Sigmoid colon (tissue), 7 donors: ENCODE data around the gene PAK3. TPM values are rescaled to one million over a fixed set of nuclear protein-coding genes. Genes with fewer than 3 reads are reported as not detected.

Source experiments
- DNase-seq: peaks from one replicate; pipeline ENCODE4 v3.0.0-alpha.2; 2019
- H3K27ac ChIP-seq, 4 donors: fragments of 200-600 bp; sonication (generic); one replicate each; pipeline ENCODE4 v1.5.1; 2016 to 2019; ENCODE audit warnings: mild to moderate bottlenecking in 1 of 4
- H3K27me3 ChIP-seq, 3 donors: fragments of 200-600 bp; sonication (generic); one replicate each; pipeline ENCODE4 v1.5.1; 2019; ENCODE audit warnings: mild to moderate bottlenecking in 1 of 3
- H3K36me3 ChIP-seq, 4 donors: fragments of 200-600 bp; sonication (generic); one replicate each; pipeline ENCODE4 v1.5.1; 2016 to 2019
- H3K4me1 ChIP-seq, 4 donors: fragments of 200-600 bp; sonication (generic); one replicate each; pipeline ENCODE4 v1.5.1; 2017 to 2019
- H3K4me3 ChIP-seq, 4 donors: fragments of 200-600 bp; sonication (generic); one replicate each; pipeline ENCODE4 v1.5.1; 2017 to 2019; ENCODE audit warnings: mild to moderate bottlenecking in 2 of 4, moderate library complexity in 1 of 4
- H3K9me3 ChIP-seq, 4 donors: fragments of 200-600 bp in 3 of 4; sonication (generic) in 3 of 4; one replicate each; pipeline versions ENCODE4 v1.5.1 to v1.6.1; 2013 to 2019
- CTCF ChIP-seq, 4 experiments: fragments of 450-650 bp in 3 of 4; fragments of 200-600 bp in 1 of 4; IDR thresholded peaks; one replicate each; pipeline ENCODE4 v1.5.1; 2016 to 2019; ENCODE audit warnings: antibody characterized with exemption in 4 of 4, mild to moderate bottlenecking in 3 of 4, moderate library complexity in 2 of 4
- EP300 ChIP-seq, 4 donors: sonication (generic); formaldehyde crosslinking; IDR thresholded peaks; one replicate each; pipeline ENCODE4 v1.6.1; 2017; ENCODE audit warnings: antibody characterized with exemption in 4 of 4
- POLR2A ChIP-seq, 2 donors: fragments of 450-650 bp; IDR thresholded peaks; one replicate each; pipeline ENCODE4 v1.6.1; 2016; ENCODE audit warnings: antibody characterized with exemption in 2 of 2, mild to moderate bottlenecking in 2 of 2, moderate library complexity in 2 of 2
- POLR2AphosphoS5 ChIP-seq, 4 donors: sonication (generic); formaldehyde crosslinking; IDR thresholded peaks; one replicate each; pipeline ENCODE4 v1.6.1; 2017; ENCODE audit warnings: antibody characterized with exemption in 4 of 4
- WGBS, 2 donors: extraction: QIAGEN DNeasy Blood & Tissue Kit; methylation state at CpG; one replicate each; pipeline ENCODE4 v1.1.7; 2013; 5-methylcytosine and 5-hydroxymethylcytosine counted together
- intact Hi-C: fragments of 100-400 bp; cut with DNase I; formaldehyde crosslinking; loops from one replicate; pipeline ENCODE4 v1.15.1; 2023
- polyA plus RNA-seq, 3 donors: library from polyadenylated mRNA; stranded (reverse); fragments of 200-250 nt; gene quantifications; one replicate each; pipeline ENCODE4 v1.2.3, GENCODE V29; 2013
- total RNA-seq, 4 donors: library from RNA; depleted of rRNA; stranded (reverse); fragments of >200 nt; gene quantifications; one replicate each; pipeline ENCODE4 v1.1.0, GENCODE V29; 2016
- donor health status: healthy with polysubstance abuse.
- donor health status: Bipolar disorder and iron deficiency.
- donor health status: healthy.

Gene PAK3
- total and polyA plus RNA-seq, 7 donors, result under 0.01 to 1.5 (median 1.2) TPM; not detected in 1

GRCh38 chrX:111110098-111110775, 14.2 kb downstream of the PAK3 start:
- intact Hi-C loops, result no loop called here
- H3K36me3 ChIP-seq, result no peaks in the 10 kb centered on the region
- H3K27me3 ChIP-seq, result no peaks in the 10 kb centered on the region
- DNase-seq, result no peak
- 88 to 90% methylated on average over 6 of the region's 6 CpGs for WGBS, 2 donors
- H3K4me3 ChIP-seq, result no peak overlapping the region
- H3K4me1 ChIP-seq, result no peaks in the 10 kb centered on the region
- TF ChIP-seq CTCF (IDR thresholded peaks at IDR 0.05) (no peak), POLR2A (IDR thresholded peaks at IDR 0.05) (no peak), EP300 (IDR thresholded peaks at IDR 0.05) (no peak), POLR2AphosphoS5 (IDR thresholded peaks at IDR 0.05) (no peak)
- H3K27ac ChIP-seq, result no peak overlapping the region
- H3K9me3 ChIP-seq, result no peaks in the 10 kb centered on the region

GRCh38 chrX:111114806-111115205, 18.8 kb downstream of the PAK3 start:
- Histone ChIP-seq H3K36me3 (no peaks in the 10 kb centered on the region), H3K27ac (no peak overlapping the region), H3K4me3 (no peak overlapping the region), H3K27me3 (no peaks in the 10 kb centered on the region), H3K4me1 (no peaks in the 10 kb centered on the region), H3K9me3 (no peaks in the 10 kb centered on the region)
- intact Hi-C loops, result no loop called here
- DNase-seq, result no peak
- TF ChIP-seq EP300 (IDR thresholded peaks at IDR 0.05) (no peak), POLR2A (IDR thresholded peaks at IDR 0.05) (no peak), CTCF (IDR thresholded peaks at IDR 0.05) (no peak), POLR2AphosphoS5 (IDR thresholded peaks at IDR 0.05) (no peak)
- WGBS, 2 donors, result 92 to 95% methylated on average over 1 of the region's 1 CpG

DNA sequence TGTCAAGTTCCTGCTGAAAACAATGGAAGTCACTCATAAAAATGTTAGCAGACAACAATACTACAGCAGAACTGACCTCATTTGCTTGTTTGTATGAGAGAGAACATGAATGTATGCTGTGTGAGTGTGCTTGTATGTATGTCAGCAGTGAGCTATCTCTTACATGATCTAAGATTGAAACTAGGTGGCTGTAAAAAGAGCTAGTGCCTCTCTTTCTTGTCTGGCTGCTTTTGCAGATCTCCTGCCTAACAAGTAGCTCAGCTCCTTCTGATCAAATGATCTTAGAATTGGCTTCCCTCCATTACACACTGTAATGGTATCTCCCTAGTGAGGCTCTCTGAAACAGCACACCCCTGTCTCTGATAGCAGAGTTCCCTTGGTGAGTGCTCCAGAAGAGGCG, 20.7 kb downstream of the PAK3 start:
- no peak overlapping the region for H3K27ac ChIP-seq
- no peak overlapping the region for H3K4me3 ChIP-seq
- no peaks in the 10 kb centered on the region for H3K4me1 ChIP-seq
- intact Hi-C loops, result no loop called here
- H3K9me3 ChIP-seq, result no peaks in the 10 kb centered on the region
- no peak for DNase-seq
- no peak for TF ChIP-seq EP300 (IDR thresholded peaks at IDR 0.05)
- H3K36me3 ChIP-seq, result no peaks in the 10 kb centered on the region
- WGBS, 2 donors, result 94 to 98% methylated on average over 1 of the region's 1 CpG
- H3K27me3 ChIP-seq, result no peaks in the 10 kb centered on the region

DNA sequence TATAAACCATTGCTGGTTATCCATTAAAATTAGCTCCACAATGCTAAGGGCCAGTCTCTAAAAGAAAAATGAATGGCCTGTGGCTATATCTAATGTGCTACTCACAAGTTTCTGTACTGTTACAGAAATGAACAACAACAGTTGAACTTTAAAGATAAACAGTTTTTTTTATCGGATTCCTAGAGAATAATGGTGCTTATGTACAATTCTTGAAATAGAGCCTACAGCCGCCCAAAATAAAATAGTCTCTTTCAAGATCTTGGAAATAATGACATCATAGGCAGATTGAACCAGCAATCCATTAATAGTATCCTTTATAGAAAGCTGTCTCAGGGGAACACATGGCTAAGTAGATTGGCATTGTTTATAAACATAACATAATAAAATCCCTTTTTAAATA, 23.4 kb downstream of the PAK3 start:
- TF ChIP-seq POLR2A (IDR thresholded peaks at IDR 0.05) (no peak), CTCF (IDR thresholded peaks at IDR 0.05) (no peak), POLR2AphosphoS5 (IDR thresholded peaks at IDR 0.05) (no peak), EP300 (IDR thresholded peaks at IDR 0.05) (no peak)
- no peak overlapping the region for H3K27ac ChIP-seq
- 68 to 84% methylated on average over 2 of the region's 2 CpGs for WGBS, 2 donors
- H3K9me3 ChIP-seq, result no peaks in the 10 kb centered on the region
- no peak overlapping the region for H3K4me3 ChIP-seq
- no peak for DNase-seq
- H3K27me3 ChIP-seq, result no peaks in the 10 kb centered on the region
- intact Hi-C loops, result no loop called here
- H3K36me3 ChIP-seq, result no peaks in the 10 kb centered on the region
- H3K4me1 ChIP-seq, result no peaks in the 10 kb centered on the region

GRCh38 chrX:111123125-111123524, 27.1 kb downstream of the PAK3 start:
- Histone ChIP-seq H3K4me3 (no peak overlapping the region), H3K27me3 (no peaks in the 10 kb centered on the region), H3K4me1 (no peaks in the 10 kb centered on the region), H3K27ac (no peak overlapping the region), H3K9me3 (no peaks in the 10 kb centered on the region), H3K36me3 (no peaks in the 10 kb centered on the region)
- no peak for DNase-seq
- intact Hi-C loops, result no loop called here
- whole genome bisulfite sequencing, 2 donors, result 55 to 56% methylated on average over 6 of the region's 6 CpGs
- TF ChIP-seq CTCF (IDR thresholded peaks at IDR 0.05), result no peak
- no peak for TF ChIP-seq POLR2A (IDR thresholded peaks at IDR 0.05)
